ENCODE measurements around the gene TMEM108.

The TMEM108 gene

GRCh38 chr3:133277813-133278212 is 239.6 kb downstream of the TMEM108 start:
- no peak for DNase-seq (ENCODE audit: low read depth in 2 of 2)

GRCh38 chr3:133278260-133279043 is 240.3 kb downstream of the TMEM108 start:
- no peak for DNase-seq (ENCODE audit: low read depth in 2 of 2)

- no peak for DNase-seq (ENCODE audit: low read depth in 2 of 2)
Measured at GRCh38 chr3:133280586-133280985, 242.4 kb downstream of the TMEM108 start.

- no peak for DNase-seq (ENCODE audit: low read depth in 2 of 2)
Measured at GRCh38 chr3:133282236-133282635, 244.0 kb downstream of the TMEM108 start.

- no peak for DNase-seq (ENCODE audit: low read depth in 2 of 2)
Measured at GRCh38 chr3:133283958-133284807, 246.0 kb downstream of the TMEM108 start.

- DNase-seq (ENCODE audit: low read depth in 2 of 2): no peak
Measured at GRCh38 chr3:133289322-133289721, 251.1 kb downstream of the TMEM108 start.

- no peak for DNase-seq (ENCODE audit: low read depth in 2 of 2)
Measured at GRCh38 chr3:133292296-133292695, 254.1 kb downstream of the TMEM108 start.

GRCh38 chr3:133293397-133294110 is 255.4 kb downstream of the TMEM108 start:
- DNase-seq (ENCODE audit: low read depth in 2 of 2): no peak

- DNase-seq (ENCODE audit: low read depth in 2 of 2): no peak
Measured at GRCh38 chr3:133294253-133294652, 256.1 kb downstream of the TMEM108 start.

GRCh38 chr3:133295199-133295901 is 257.2 kb downstream of the TMEM108 start:
- DNase-seq (ENCODE audit: low read depth in 2 of 2): no peak

- DNase-seq (ENCODE audit: low read depth in 2 of 2): no peak
Measured at GRCh38 chr3:133295944-133296917, 258.0 kb downstream of the TMEM108 start.

GRCh38 chr3:133296981-133297380 is 258.8 kb downstream of the TMEM108 start:
- DNase-seq (ENCODE audit: low read depth in 2 of 2): no peak

GRCh38 chr3:133300102-133300501 is 261.9 kb downstream of the TMEM108 start:
- DNase-seq (ENCODE audit: low read depth in 2 of 2): no peak

GRCh38 chr3:133301194-133301593 is 263.0 kb downstream of the TMEM108 start:
- DNase-seq (ENCODE audit: low read depth in 2 of 2): no peak

GRCh38 chr3:133301731-133302130 is 263.5 kb downstream of the TMEM108 start:
- no peak for DNase-seq (ENCODE audit: low read depth in 2 of 2)

- no peak for DNase-seq (ENCODE audit: low read depth in 2 of 2)
Measured at GRCh38 chr3:133303430-133303829, 265.2 kb downstream of the TMEM108 start.

GRCh38 chr3:133317866-133318265 is 279.7 kb downstream of the TMEM108 start:
- DNase-seq (ENCODE audit: low read depth in 2 of 2): no peak

- DNase-seq (ENCODE audit: low read depth in 2 of 2): no peak
Measured at GRCh38 chr3:133328373-133328772, 290.2 kb downstream of the TMEM108 start.

- DNase-seq (ENCODE audit: low read depth in 2 of 2): no peak
Measured at GRCh38 chr3:133329626-133330025, 291.4 kb downstream of the TMEM108 start.

- DNase-seq (ENCODE audit: low read depth in 2 of 2): no peak
Measured at GRCh38 chr3:133330065-133330464, 291.9 kb downstream of the TMEM108 start.

All from stimulated activated CD8-positive, alpha-beta memory T cell treated with anti-CD3 and anti-CD28 coated beads, Interleukin-15, amount 100 ng/mL, for 4 hours (primary cell).